ENCODE results near the gene BAZ1B.
A peak's percentile ranks its signal among the peaks of the same experiment; 100 is the strongest.
"Not testable (repeated sequence)": the region's sequence is repeated elsewhere in the genome, so short reads cannot be mapped to it uniquely, and the experiment has no call there.

BAZ1B gene

DNA sequence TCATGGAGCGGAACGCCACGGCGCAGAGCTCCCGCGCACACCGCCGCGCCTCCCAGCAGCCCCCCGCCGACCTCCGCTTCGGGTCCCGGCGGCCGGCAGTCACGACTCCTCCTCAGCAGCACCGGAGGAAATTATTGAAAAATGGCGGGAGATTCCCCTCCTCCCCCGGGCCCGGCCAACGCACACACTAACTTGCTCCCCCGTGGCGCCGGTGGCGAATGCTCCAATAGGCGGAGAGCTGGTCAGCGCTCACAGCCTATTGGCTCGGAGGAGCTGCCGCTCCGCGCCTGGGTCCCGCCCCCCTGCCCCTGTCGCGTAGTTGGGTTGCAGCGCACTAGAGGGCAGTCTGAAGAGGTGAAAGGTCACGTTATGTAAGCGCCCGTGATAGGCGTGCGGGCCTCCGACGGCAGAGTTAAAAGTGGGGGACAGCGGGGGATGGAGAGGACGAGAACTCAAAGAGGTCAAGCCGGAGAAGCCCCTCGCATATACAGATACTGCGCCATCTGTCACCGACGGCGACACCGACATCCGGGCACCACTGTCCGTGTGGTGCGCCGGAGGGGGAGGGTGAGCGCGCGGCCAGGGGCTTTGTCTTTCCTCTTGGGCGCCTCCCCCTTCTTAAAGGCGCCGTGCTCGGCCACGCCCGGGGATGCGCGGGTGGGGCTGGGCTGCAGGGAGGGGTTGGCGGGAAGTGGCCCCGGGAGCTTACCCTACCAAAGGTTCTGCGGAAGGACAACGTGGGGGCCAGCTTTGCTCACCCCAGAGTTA is at the start of gene BAZ1B:
TSS of gene BAZ1B (minus strand) at position 189 of the 768 bp plus-strand sequence. CDS start 360 bp downstream, outside the sequence.
- Mint-ChIP-seq H3K9me3 (no peaks in the 10 kb centered on the region), H3K36me3 (ENCODE audit: low read depth) (peaks cover 27% of the 10 kb centered on the region), H3K4me3 (peak within 1 kb of the TSS; percentile 96), H3K27me3 (ENCODE audit: low read depth) (no peaks in the 10 kb centered on the region), H3K4me1 (ENCODE audit: low read depth) (peaks cover 52% of the 10 kb centered on the region), H3K27ac (peak within 1 kb of the TSS; percentile 98)

- H3K9me3 Mint-ChIP-seq = no peaks in the 10 kb centered on the region
- no peak overlapping the region for H3K27ac Mint-ChIP-seq
- peaks cover 25% of the 10 kb centered on the region for H3K4me1 Mint-ChIP-seq (ENCODE audit: low read depth)
- H3K27me3 Mint-ChIP-seq (ENCODE audit: low read depth) = no peaks in the 10 kb centered on the region
- peaks cover 32% of the 10 kb centered on the region for H3K36me3 Mint-ChIP-seq (ENCODE audit: low read depth)
- H3K4me3 Mint-ChIP-seq = no peak overlapping the region
Observed at GRCh38 chr7:73570977-73571376, 48.9 kb upstream of the BAZ1B start.

GRCh38 chr7:73570521-73570920 is 48.4 kb upstream of the BAZ1B start:
- Mint-ChIP-seq H3K36me3 (ENCODE audit: low read depth) (peaks cover 32% of the 10 kb centered on the region), H3K4me3 (no peak overlapping the region), H3K27me3 (ENCODE audit: low read depth) (no peaks in the 10 kb centered on the region), H3K27ac (no peak overlapping the region), H3K4me1 (ENCODE audit: low read depth) (peaks cover 29% of the 10 kb centered on the region), H3K9me3 (no peaks in the 10 kb centered on the region)

GRCh38 chr7:73569042-73569608 is 47.0 kb upstream of the BAZ1B start:
- Mint-ChIP-seq H3K4me3 (no peak overlapping the region), H3K9me3 (no peaks in the 10 kb centered on the region), H3K36me3 (ENCODE audit: low read depth) (peaks cover 30% of the 10 kb centered on the region), H3K27ac (no peak overlapping the region), H3K27me3 (ENCODE audit: low read depth) (no peaks in the 10 kb centered on the region), H3K4me1 (ENCODE audit: low read depth) (peaks cover 25% of the 10 kb centered on the region)

DNA sequence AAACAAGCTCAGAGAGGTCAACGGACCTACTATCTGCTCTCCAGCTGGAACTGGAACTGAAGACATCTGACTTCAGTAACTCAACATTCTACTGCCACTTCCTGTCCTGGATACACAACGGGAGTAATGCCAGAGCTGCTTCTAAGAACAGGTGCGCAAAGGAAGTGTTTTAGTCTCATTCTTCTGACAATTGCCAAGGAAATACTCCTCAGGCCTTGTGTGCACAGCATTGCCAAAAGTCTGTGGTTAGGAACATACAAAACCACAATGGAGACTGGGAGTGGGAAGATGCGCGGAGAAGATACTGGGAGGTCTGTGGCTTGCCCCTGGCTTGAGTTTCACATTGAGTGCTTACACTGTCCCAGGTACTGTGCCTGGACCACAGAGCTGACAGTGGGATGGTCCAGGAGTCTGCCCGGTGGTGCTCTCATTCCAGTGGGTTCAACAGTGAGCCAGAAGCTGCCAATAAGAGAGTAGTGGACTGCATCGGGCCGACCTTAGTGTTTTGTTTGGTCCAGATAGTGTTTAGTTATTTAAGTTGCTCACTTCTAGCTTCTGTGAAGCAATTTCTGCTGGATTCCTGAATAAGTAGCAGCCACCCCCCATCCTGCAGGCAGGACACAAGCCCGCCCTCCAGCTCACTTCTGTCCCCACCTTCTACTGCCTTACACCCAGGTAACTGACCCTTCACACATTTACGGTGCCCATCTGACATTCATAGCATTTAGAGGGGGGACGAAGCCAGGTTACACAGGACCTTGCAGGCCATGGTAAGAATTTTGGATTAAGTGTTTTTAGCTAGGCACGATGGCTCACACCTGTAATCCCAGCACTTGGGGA is 46.0 kb upstream of the BAZ1B start:
- Mint-ChIP-seq H3K27ac (peak overlapping the region; percentile 59), H3K4me1 (ENCODE audit: low read depth) (peaks cover 23% of the 10 kb centered on the region)

GRCh38 chr7:73567140-73567539 is 45.0 kb upstream of the BAZ1B start:
- Mint-ChIP-seq H3K27me3 (ENCODE audit: low read depth) (no peaks in the 10 kb centered on the region), H3K36me3 (ENCODE audit: low read depth) (peaks cover 20% of the 10 kb centered on the region), H3K4me1 (ENCODE audit: low read depth) (peaks cover 21% of the 10 kb centered on the region), H3K27ac (no peak overlapping the region), H3K9me3 (no peaks in the 10 kb centered on the region), H3K4me3 (no peak overlapping the region)

More for the DNA sequence above, 46.0 kb upstream of the BAZ1B start:
- no peaks in the 10 kb centered on the region for H3K9me3 Mint-ChIP-seq
- no peaks in the 10 kb centered on the region for H3K27me3 Mint-ChIP-seq (ENCODE audit: low read depth)
- peaks cover 27% of the 10 kb centered on the region for H3K36me3 Mint-ChIP-seq (ENCODE audit: low read depth)
- no peak overlapping the region for H3K4me3 Mint-ChIP-seq

GRCh38 chr7:73566431-73566830 is 44.3 kb upstream of the BAZ1B start:
- Mint-ChIP-seq H3K4me3 (peak overlapping the region; percentile 53), H3K27ac (peak overlapping the region; percentile 2), H3K36me3 (ENCODE audit: low read depth) (peaks cover 20% of the 10 kb centered on the region), H3K4me1 (ENCODE audit: low read depth) (peaks cover 24% of the 10 kb centered on the region)
- not testable (repeated sequence) for H3K9me3 Mint-ChIP-seq; H3K27me3 Mint-ChIP-seq (ENCODE audit: low read depth)

- Mint-ChIP-seq H3K27me3 (ENCODE audit: low read depth) (no peaks in the 10 kb centered on the region), H3K9me3 (no peaks in the 10 kb centered on the region), H3K4me1 (ENCODE audit: low read depth) (peaks cover 24% of the 10 kb centered on the region), H3K27ac (peak overlapping the region; percentile 50), H3K36me3 (ENCODE audit: low read depth) (peaks cover 15% of the 10 kb centered on the region), H3K4me3 (peak overlapping the region; percentile 53)
Observed at GRCh38 chr7:73565675-73566340, 43.7 kb upstream of the BAZ1B start.

DNA sequence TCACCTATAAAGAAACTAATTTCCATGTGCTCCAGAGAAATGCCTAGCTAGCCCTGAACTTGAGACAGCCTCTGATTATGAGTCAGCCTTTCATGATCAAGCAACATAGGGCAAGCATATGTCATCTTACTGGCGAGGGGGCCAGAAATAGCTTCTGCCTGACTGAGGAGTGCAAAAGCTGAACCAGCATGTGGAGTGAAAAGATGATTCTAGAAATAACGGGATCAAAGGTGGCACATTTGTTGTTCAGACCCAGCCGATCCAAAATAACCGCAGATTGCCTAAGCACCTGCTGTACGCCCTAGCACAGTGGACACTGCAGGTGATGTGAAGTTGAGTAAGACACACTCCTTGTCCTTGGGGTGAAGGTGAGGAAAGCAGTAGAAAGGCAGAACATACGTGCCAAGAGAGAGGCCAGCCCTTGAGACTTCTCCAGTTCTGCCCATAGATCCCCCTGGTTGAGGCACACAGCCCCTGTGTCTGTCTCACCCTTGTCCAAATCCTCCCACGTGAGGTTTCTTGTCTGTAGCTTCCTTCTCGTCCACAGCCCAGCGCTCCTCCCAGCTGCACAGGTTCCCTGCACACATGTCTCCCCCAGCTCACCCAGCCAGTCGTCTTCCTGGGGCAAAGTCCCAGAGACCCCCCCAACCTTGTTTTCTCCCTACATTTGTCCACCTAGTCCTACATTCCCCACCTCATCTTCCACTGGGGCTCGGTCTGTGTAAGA is 38.2 kb upstream of the BAZ1B start:
- H3K4me3 Mint-ChIP-seq = peak overlapping the region; percentile 43
- peaks cover 15% of the 10 kb centered on the region for H3K4me1 Mint-ChIP-seq (ENCODE audit: low read depth)
- no peaks in the 10 kb centered on the region for H3K27me3 Mint-ChIP-seq (ENCODE audit: low read depth)
- no peaks in the 10 kb centered on the region for H3K9me3 Mint-ChIP-seq
- peaks cover 4% of the 10 kb centered on the region for H3K36me3 Mint-ChIP-seq (ENCODE audit: low read depth)
- H3K27ac Mint-ChIP-seq = peak overlapping the region; percentile 28

- H3K4me3 Mint-ChIP-seq = peak within 1 kb of the TSS; percentile 89
- no peaks in the 10 kb centered on the region for H3K27me3 Mint-ChIP-seq (ENCODE audit: low read depth)
- peaks cover 22% of the 10 kb centered on the region for H3K4me1 Mint-ChIP-seq (ENCODE audit: low read depth)
- H3K27ac Mint-ChIP-seq = peak within 1 kb of the TSS; percentile 95
- peaks cover 7% of the 10 kb centered on the region for H3K36me3 Mint-ChIP-seq (ENCODE audit: low read depth)
- H3K9me3 Mint-ChIP-seq = no peaks in the 10 kb centered on the region
Observed at GRCh38 chr7:73557397-73558257, 35.5 kb upstream of the BAZ1B start, which contains the start of gene BCL7B. Gene BCL7B (minus strand): TSS chr7:73557690. CDS start chr7:73557578, 112 bp downstream.

DNA sequence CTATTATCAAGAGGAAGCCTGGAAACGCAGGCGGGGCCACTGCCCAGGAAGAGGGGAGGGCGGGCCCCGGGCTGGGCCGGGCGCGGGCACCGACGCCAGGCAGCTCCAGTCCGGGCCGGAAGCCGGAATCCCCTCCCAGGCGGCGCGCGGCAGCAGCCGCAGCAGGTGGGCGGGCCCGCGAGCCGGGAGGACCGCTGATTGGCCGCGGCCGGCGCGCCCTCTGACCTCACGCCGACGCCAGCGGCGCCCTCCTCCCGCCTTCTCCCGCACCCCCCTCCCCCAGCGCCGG is 35.0 kb upstream of the BAZ1B start:
- Mint-ChIP-seq H3K4me3 (peak overlapping the region; percentile 89), H3K27ac (peak overlapping the region; percentile 88), H3K27me3 (ENCODE audit: low read depth) (no peaks in the 10 kb centered on the region), H3K9me3 (no peaks in the 10 kb centered on the region), H3K36me3 (ENCODE audit: low read depth) (peaks cover 10% of the 10 kb centered on the region), H3K4me1 (ENCODE audit: low read depth) (peaks cover 23% of the 10 kb centered on the region)

GRCh38 chr7:73556208-73557107 is 34.4 kb upstream of the BAZ1B start:
- Mint-ChIP-seq H3K4me1 (ENCODE audit: low read depth) (peaks cover 22% of the 10 kb centered on the region), H3K27me3 (ENCODE audit: low read depth) (no peaks in the 10 kb centered on the region), H3K27ac (peak overlapping the region; percentile 82), H3K9me3 (no peaks in the 10 kb centered on the region), H3K4me3 (peak overlapping the region; percentile 89), H3K36me3 (ENCODE audit: low read depth) (peaks cover 11% of the 10 kb centered on the region)
